Stimulated activated CD8-positive, alpha-beta memory T cell treated with anti-CD3 and anti-CD28 coated beads, Interleukin-4, amount 100 ng/mL, for 48 hours (primary cell): ENCODE results near the gene RPUSD4.

ENCODE experiments used
- DNase-seq: peaks from one replicate; pipeline ENCODE4 v3.0.0-alpha.2; 2020

RPUSD4 gene

DNA sequence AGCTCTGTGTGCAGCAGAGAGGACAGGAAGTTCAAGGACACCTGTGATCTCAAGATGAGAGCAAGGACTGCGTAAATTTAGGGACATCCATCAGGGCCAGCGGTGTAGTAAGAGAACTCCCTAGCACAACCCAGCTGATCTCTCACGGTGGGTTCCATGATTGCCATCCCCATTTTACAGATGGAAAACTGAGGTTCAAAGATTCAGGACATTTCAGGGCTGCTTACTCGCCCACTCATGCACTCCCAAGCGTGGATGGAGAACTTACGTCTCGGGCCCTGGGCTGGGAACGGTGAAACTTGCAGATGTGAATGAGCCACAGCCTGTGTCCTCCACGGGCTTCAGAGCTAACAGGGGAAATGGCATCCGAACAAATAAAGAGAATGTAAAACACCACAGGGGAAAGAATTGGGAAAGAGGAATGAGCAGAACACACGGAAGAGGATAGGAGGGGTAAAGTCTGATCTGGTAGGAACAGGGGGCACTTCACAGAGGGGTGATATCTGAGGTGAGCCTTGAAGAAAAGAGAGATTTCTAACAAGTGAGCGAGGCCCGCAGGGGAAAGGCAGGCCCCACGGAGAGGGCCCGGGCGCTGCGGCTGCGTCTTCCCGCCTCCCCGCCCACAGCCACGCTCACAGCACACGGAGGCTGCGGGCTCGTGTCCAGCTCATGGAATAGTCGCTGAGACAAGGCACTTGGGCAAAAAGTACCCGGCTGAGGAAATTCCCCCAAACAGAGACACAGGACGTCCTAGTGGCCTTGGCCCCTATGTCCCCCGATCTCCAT lies 55.9 kb downstream of the RPUSD4 start:
- DNase-seq = no peak

- no peak for DNase-seq
Measured at GRCh38 chr11:126154691-126155090, 56.8 kb downstream of the RPUSD4 start.

DNA sequence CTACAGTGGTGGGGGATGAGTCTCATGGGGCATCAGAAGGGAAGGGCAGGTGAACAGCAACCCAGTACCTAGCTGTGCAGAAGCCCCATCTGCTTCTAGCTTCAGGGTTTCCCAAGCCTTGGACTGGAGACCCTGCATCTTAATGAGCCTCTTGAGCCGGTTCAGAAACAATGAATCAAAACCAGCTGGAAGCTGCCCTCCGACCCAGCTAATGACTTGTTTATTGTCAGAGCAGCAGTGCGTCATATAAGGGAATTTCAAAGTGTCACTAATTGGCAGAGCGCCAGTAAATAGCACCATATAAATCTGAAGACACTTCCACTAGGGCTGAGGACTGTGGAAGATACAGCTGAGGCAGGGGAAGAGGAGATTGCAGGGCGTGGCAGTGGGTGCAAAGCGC lies 57.5 kb downstream of the RPUSD4 start:
- DNase-seq = no peak

DNA sequence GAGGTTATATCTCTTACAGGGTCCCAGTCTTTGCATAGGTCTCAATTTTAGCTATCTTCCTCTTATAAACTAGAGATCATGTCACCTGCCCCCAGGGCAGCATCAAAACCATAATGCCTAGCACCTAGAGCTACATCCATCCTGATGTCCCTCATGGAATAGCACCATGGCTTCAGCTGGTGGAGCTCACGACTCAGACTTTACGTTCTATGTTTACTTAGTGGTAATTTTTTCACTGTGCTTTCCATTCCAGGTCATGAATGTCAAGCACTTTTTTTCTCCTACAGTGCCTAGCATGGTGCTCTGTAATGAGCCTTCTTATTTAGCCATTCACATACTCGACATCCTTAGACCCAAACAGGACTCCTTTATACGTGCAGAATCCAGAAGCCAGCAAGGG lies 58.4 kb downstream of the RPUSD4 start:
- DNase-seq = no peak

DNA sequence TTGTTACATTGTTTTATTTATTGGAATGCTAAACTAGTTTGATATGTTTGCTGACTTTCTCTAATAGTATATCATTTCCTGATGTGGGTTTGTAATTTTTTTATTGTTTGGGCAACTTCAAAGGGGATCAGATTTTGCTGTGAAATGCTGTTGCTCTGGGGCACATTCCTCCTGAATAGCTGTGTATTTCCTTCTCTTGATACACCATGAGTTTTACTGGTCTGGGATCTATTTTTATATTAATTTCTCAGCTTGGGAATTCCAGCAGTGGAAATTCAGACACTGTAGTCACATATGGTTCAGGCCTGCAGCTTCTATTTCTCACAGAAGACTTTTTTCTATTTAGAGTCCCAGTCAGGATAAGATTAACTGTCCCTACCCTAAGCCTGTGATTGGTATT lies 58.9 kb downstream of the RPUSD4 start:
- DNase-seq = no peak

DNA sequence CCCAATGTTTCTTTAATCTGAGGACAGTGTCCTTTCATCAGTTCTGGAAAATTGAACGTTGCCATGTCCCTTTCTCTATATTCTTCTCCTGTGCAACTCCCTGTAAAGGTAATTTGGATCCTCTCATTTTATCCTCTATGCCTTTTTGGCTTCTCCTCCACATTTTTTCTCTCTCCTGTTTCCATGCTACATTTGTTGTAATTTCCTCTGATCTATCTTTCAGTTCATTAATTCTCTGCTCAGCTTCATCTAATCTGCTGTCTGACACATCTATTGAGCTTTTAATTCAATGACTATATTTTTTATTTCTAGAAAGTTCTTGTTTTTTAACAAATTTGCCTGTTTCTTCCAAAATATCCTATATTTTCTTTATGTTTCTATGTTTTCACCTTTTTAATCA lies 59.3 kb downstream of the RPUSD4 start:
- no peak for DNase-seq
